NCI-H345 treated with DMSO at 0.1 percent for 48 hours (cell line): ENCODE measurements around the gene CLASP1.
"Not testable (repeated sequence)": the region's sequence is repeated elsewhere in the genome, so short reads cannot be mapped to it uniquely, and the experiment has no call there.

ENCODE experiments used
- DNase-seq: peaks from one replicate; lab custom pipeline; 2025; ENCODE audit not compliant: unreplicated experiment; lab: John Stamatoyannopoulos, UW

The CLASP1 gene

DNA sequence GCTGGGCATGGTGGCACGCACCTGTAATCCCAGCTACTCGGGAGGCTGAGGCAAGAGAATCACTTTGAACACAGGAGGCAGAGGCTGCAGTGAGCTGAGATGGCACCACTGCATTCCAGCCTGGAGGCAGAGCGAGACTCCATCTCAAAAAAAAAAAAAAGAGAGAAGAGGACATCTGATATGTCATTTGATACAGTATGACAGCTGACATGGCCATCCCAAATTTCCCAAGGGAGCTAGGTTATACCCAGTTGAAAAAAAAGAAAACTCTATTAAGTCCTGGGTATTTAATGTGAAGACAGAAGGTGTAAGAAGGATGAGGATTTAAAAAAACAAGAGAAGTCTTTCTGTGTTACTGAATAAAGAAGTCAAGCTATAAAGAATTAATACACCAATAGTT, 23.3 kb downstream of the CLASP1 start:
- DNase-seq: no peak

DNA sequence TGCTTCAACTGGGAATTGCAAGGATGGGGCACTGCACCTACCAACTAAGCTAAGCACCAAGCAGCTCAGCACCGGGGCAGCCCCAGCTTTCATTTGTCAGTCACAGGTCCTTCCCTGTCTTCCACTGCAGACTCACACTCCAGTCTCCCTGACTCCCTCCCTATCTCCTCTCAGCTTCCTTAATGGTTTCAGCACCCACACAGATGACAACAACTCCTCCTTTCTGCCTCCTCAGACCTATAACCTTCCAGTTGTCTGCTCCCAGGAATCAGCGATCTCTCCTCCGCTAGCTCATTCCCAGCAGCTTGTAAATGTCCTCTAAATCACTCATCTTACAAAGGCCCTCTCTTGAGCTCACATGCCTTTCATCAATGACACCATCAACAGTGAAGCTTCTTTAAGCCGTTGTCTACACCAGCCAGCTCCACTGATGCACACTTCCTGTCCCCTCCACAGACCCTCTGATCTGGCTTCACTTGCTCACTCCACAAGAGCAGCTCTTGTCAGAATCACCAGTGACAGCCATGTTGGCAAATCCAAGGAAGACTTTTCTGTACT, 32.1 kb downstream of the CLASP1 start:
- no peak for DNase-seq

- DNase-seq: no peak
Measured at GRCh38 chr2:121613774-121614173, 35.5 kb downstream of the CLASP1 start.

- DNase-seq: no peak
Measured at GRCh38 chr2:121613152-121613551, 36.1 kb downstream of the CLASP1 start.

- DNase-seq: no peak
Measured at GRCh38 chr2:121611730-121612705, 37.2 kb downstream of the CLASP1 start.

- DNase-seq: not testable (repeated sequence)
Measured at GRCh38 chr2:121611048-121611649, 38.1 kb downstream of the CLASP1 start.

DNA sequence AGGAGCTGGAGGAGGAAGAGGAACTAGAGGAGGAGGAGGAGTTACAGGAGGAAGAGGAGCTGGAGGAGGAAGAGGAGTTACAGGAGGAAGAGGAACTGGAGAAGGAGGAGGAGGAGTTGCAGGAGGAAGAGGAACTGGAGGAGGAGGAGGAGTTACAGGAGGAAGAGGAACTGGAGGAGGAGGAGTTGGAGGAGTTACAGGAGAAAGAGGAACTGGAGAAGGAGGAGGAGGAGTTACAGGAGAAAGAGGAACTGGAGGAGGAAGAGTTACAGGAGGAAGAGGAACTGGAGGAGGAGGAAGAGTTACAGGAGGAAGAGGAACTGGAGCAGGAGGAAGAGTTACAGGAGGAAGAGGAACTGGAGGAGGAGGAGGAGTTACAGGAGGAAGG, 38.8 kb downstream of the CLASP1 start:
- DNase-seq: not testable (repeated sequence)

DNA sequence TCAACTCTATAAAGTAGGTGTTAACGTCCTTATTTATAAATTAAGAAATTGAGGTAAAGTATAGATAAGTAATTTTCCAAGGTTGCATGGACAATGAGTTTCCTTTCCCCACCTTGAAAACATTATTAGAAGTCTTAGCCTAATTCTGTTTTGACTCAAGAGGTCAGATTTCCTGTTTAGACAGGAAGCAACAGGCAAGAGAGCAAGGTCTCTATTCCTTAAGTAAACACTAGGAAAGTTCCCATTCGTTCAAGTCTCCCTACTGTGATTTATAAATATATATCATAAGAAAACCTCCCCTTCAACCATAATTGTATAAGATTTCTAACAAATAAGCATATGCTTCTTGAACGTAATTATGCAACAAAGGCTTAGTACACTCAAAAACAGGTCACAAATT, 40.3 kb downstream of the CLASP1 start:
- no peak for DNase-seq

DNA sequence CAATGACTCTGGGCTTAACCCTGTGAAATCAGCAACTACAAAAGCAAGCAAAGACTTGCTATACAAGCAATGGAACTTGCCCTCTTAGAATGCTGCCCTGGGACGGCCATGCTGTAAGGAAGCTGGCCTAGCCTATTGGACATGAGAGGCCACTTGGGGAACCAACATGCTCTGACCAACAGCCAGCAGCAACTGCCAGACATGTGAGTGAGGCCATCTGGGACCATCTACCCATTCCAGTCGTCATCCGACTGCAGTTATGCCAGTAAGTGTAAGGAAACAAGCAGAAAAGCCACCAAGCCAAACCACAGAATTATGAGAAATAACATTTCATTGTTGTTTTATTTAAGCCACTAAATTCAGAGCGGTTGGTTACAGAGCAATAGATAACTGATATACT, 40.9 kb downstream of the CLASP1 start:
- no peak for DNase-seq

DNA sequence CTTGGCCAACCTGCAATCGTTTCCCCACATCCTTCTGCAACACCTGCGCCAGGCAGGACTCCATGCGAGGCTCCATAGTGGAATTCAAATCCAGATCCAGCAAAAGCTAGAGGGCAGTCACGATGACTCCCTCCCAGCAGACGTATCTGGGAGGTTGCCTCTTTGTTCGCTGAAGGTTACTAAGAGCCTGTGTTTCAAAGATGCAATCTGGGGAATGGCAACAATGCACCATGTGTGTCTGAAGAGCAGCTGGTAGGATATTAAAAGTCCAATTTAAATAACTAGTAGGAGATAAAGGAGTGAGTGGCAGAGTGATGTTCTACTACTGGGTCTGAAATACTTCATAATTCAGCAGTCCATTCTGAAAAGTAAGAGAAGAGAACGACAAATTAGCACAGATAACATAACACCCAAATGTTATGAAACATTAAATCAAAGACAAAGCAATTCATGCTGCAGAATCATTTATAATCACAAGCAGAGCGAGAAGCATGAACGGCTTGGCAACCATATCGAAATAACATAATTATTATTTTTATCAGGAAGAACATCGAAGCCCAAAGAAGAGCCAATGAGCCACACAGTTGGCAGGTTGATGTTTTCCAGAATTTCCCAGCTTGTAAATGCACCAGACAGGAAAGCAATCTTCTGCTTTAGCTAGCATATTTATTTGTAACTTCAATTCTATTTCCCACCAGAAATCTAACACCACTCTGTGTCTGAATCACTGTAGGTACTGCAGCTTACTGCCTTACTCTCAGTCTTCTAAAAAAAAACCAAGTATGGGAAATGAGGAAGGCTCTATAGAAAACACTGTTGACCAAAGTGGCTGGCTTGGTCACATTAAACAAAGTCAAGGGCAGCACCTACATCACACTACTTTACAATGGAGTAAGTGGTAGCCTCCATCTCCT, 43.2 kb downstream of the CLASP1 start:
- DNase-seq: no peak

DNA sequence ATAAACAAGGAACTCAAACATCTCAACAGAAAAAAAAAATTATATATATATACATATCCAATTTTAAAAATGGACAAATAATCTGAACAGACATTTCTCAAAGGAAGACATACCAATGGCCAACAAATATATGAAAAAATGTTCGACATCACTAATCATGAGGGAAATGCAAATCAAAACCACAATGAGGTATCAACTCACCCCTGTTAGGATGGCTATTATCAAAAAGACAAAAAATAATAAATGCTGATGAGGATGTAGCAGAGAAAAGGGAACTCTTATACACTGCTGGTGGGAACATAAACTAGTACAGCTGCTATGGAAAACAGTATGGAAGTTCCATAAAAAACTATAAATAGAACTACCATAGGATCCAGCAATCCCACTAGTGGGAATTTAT, 46.1 kb downstream of the CLASP1 start:
- DNase-seq: no peak

- no peak for DNase-seq
Measured at GRCh38 chr2:121599963-121600651, 49.2 kb downstream of the CLASP1 start.

- no peak for DNase-seq
Measured at GRCh38 chr2:121598087-121598486, 51.2 kb downstream of the CLASP1 start.

- DNase-seq: no peak
Measured at GRCh38 chr2:121596221-121597080, 52.8 kb downstream of the CLASP1 start.

GRCh38 chr2:121595012-121595891, 54.0 kb downstream of the CLASP1 start:
- DNase-seq: no peak

DNA sequence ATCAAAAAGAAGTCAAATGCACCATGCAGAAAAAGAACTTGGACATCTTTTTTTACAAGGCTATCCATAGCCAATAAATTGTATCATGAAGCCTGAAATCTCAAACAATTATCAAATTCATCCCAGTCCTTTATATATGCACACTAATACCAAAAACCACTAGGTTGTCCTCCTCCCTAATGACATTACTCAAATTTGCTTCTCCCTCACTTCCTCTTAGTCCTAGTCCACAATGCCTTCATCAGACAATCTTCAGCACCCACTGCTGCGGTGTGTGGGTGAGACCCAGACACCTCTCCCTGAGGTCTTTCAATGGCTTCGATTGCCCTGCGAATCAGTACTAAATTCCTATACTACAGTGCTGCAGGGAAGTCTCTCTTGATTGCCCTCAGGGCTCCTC, 58.1 kb downstream of the CLASP1 start:
- DNase-seq: no peak

DNA sequence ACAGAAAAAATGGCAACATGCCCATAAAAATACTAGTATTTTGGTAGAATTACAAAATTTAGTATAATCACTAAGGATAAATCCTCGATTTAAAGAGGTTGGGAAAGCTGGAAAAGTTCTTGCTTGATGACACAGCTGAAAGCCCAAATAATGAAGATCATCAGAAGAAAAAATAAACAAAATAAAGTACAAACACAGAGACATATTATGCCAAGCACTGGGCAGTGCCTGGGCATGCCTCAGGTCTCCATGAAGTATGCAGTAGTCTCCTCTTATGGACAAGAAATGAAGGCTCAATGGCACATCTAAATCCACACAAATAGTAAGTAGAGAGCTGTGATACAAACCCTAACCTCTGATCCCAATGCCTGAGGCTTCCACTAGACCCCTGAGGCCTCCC, 60.9 kb downstream of the CLASP1 start:
- no peak for DNase-seq

DNA sequence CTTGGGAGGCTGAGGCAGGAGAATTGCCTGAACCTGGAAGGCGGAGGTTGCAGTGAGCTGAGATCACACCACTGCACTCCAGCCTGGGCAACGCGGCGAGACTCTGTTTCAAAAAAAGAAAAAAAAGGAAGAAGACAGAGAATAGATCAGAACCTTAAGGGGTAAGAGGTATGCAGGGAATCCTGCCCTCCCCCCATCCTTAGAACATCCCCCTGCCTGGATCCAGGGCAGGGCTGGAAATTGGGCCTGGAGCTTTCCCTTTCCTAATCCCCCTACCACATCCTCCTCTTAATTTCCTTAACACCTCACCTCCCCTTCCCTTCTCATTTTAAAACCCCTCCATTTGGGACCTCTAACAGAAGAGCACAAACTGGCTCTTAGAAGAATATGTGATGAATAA, 62.1 kb downstream of the CLASP1 start:
- no peak for DNase-seq

DNA sequence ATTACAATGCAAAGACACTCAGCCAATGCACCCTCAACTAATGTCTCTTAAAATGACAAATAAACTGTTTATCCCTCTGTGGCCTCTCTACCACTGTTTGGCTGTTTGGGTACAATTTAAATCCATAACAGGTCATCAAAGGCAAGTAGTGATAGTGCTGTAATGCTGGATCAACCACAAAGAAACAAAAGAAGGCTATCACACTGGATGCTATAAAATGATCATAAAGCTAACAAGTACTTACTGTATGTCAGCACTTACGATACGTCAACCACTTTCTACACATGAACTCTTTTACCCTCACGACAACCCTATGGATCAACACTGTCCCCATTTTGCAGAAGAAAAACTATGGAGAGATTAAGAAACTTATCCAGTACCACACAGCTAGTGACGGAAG, 64.5 kb downstream of the CLASP1 start:
- no peak for DNase-seq
